Measurements from ENCODE around the gene RAB3GAP2.

GRCh38 chr1:220213382-220213983 is 58.8 kb downstream of the RAB3GAP2 start:
- no peak for TF ChIP-seq CTCF (conservative IDR thresholded peaks at IDR 0.05; ENCODE audit: low read length)
- TF ChIP-seq EZH2phosphoT487 (IDR thresholded peaks at IDR 0.05; ENCODE audit: borderline replicate concordance) = no peak
